GM21515 (cell line): ENCODE results near the gene USP28.
"Not testable (repeated sequence)": the region's sequence is repeated elsewhere in the genome, so short reads cannot be mapped to it uniquely, and the experiment has no call there.

Experiments used
- ATAC-seq: cut with Tn5 transposase; IDR thresholded peaks from one replicate; pipeline ENCODE4 v1.9.1; 2021; ENCODE audit not compliant: unreplicated experiment

Gene USP28

GRCh38 chr11:113778111-113778910 lies 97.1 kb downstream of the USP28 start:
- no peak for ATAC-seq

GRCh38 chr11:113774174-113774503 lies 101.2 kb downstream of the USP28 start:
- ATAC-seq: no peak

GRCh38 chr11:113773416-113774173 lies 101.8 kb downstream of the USP28 start, which contains the start of gene ZW10:
ZW10 (minus strand) TSS chr11:113773692; CDS start chr11:113773666, 26 bp downstream.
- ATAC-seq: peak; percentile 99

- no peak for ATAC-seq
Measured at GRCh38 chr11:113773092-113773415, 102.3 kb downstream of the USP28 start.

- ATAC-seq: no peak
Measured at GRCh38 chr11:113771964-113772363, 103.4 kb downstream of the USP28 start.

GRCh38 chr11:113764527-113765219 lies 110.7 kb downstream of the USP28 start:
- ATAC-seq: no peak

- not testable (repeated sequence) for ATAC-seq
Measured at GRCh38 chr11:113763040-113763439, 112.3 kb downstream of the USP28 start.

- ATAC-seq: no peak
Measured at GRCh38 chr11:113760241-113760640, 115.1 kb downstream of the USP28 start.

- no peak for ATAC-seq
Measured at GRCh38 chr11:113752932-113753331, 122.4 kb downstream of the USP28 start.
